Subcutaneous adipose tissue (tissue), 4 donors: Measurements from ENCODE around the gene PLEKHD1. TPM values are rescaled to one million over a fixed set of nuclear protein-coding genes. Genes with fewer than 3 reads are reported as not detected.

Source experiments
- CTCF ChIP-seq: fragments of 450-650 bp; IDR thresholded peaks from one replicate; pipeline ENCODE4 v1.5.1; 2016; ENCODE audit warnings: low read depth, mild to moderate bottlenecking, control low read depth, antibody characterized with exemption, moderate library complexity
- total RNA-seq, 4 donors: library from RNA; depleted of rRNA; stranded (reverse); fragments of >200 nt; gene quantifications; one replicate each; pipeline ENCODE4 v1.1.0, GENCODE V29; 2016

The PLEKHD1 gene
- total RNA-seq, 4 donors from 2014 or later = 0.22 to 0.38 TPM; not detected in 2

DNA sequence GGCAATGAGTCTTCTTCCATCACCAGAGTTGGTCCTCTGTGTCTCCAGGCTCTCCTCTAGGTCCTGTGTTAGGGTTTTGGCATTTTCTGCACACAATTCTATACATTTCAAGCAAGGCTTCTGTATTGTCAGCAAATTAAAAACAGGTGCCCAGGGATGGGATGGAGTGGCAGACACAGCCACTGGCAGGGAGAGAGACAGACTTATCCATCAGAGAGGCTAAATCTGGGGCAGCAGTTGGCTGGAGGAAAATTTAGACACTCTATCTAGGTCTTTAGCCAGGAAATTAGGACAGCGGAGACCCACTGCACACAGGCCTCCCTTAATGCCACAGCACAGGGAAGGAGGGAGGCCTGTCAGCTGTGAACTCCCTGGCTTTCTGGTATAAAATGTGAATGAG, 20.2 kb downstream of the PLEKHD1 start:
- TF ChIP-seq CTCF = no peak

- TF ChIP-seq CTCF = no peak
Measured at GRCh38 chr14:69505338-69506240, 21.1 kb downstream of the PLEKHD1 start.

DNA sequence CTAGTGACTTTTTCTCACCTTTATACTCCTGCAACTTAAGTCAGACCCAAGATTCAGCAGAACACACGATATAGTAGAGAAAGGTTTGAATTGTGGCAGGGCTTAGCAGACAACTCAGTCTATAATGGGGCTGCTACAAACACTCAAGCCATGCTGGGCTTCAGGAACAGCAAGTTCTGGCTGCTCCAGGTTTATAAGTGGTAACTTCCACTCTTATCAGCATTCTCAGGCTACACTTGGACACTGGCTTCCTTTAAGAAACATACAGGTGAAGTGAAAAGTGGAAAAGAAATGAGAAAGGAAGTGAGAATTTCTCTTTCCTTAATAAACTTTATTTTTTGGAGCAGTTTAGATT, 21.7 kb downstream of the PLEKHD1 start:
- no peak for TF ChIP-seq CTCF

- no peak for TF ChIP-seq CTCF
Measured at GRCh38 chr14:69518289-69519101, 34.0 kb downstream of the PLEKHD1 start.

GRCh38 chr14:69519204-69520100, 34.9 kb downstream of the PLEKHD1 start:
- no peak for TF ChIP-seq CTCF

DNA sequence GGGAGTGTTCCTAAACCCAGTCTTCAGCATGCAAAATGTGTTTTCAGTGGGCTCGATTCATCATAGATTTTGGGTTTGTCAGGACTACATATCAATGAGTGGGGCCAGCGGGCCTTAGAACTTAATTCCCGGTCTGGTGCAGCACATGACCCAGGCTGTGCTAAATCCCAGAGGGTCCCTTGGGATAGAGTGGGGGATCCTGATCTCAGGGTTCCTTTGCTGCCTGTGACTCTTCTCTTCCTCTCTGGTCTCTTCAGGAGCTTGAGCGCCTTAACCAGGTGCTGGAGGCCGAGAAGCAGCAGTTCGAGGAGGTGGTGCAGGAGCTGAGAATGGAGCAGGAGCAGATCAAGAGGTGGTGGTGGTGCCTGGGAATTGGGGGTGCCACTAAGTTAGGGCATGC, 37.5 kb downstream of the PLEKHD1 start:
- no peak for TF ChIP-seq CTCF
